Renal cortex interstitium (tissue), 15 donors: Measurements from ENCODE around the gene GFRAL. TPM values are rescaled to one million over a fixed set of nuclear protein-coding genes. Genes with fewer than 3 reads are reported as not detected.
"Not testable (repeated sequence)": the region's sequence is repeated elsewhere in the genome, so short reads cannot be mapped to it uniquely, and the experiment has no call there.

Experiments
- DNase-seq, 11 donors: peaks; one replicate each; pipeline ENCODE4 v3.0.0-alpha.2; 2013; ENCODE audit warnings: low read depth in 9 of 11, low spot score in 4 of 11; ENCODE audit errors: extremely low read depth in 1 of 11
- long read RNA-seq, 16 experiments: transcript quantifications; one replicate each; lab custom pipeline, GENCODE V29; 2026
- polyA plus RNA-seq, 3 donors: library from polyadenylated mRNA; unstranded; fragments of 120-200 nt; gene quantifications; one replicate each; pipeline ENCODE4 v1.2.1, GENCODE V29; 2013; ENCODE audit not compliant: insufficient read length in 3 of 3

Gene GFRAL, protein sequence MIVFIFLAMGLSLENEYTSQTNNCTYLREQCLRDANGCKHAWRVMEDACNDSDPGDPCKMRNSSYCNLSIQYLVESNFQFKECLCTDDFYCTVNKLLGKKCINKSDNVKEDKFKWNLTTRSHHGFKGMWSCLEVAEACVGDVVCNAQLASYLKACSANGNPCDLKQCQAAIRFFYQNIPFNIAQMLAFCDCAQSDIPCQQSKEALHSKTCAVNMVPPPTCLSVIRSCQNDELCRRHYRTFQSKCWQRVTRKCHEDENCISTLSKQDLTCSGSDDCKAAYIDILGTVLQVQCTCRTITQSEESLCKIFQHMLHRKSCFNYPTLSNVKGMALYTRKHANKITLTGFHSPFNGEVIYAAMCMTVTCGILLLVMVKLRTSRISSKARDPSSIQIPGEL
- polyA plus RNA-seq: not detected
- long read RNA-seq, donor 1: 0 reads
- long read RNA-seq, donor 2: 0 reads
- long read RNA-seq, donor 3: 0 reads
- long read RNA-seq, donor 4: 0 reads
- long read RNA-seq, donor 5: 0 reads
- long read RNA-seq, donor 6: 0 reads
- long read RNA-seq, donor 7: 0 reads
- long read RNA-seq, donor 8: 0 reads
- long read RNA-seq, donor 9: 0 reads
- long read RNA-seq, donor 10: 0 reads
- long read RNA-seq, donor 11: 0 reads
- long read RNA-seq, donor 12: 0 reads
- long read RNA-seq, donor 13: 0 reads
- long read RNA-seq, donor 14: 0 reads
- long read RNA-seq, donor 15: 0 reads
- long read RNA-seq, donor 16: 0 reads

- no peak for DNase-seq
Measured at GRCh38 chr6:55327169-55327568, at the start of gene GFRAL. GFRAL (plus strand) TSS chr6:55327469; CDS start chr6:55327555, 86 bp downstream.

DNA sequence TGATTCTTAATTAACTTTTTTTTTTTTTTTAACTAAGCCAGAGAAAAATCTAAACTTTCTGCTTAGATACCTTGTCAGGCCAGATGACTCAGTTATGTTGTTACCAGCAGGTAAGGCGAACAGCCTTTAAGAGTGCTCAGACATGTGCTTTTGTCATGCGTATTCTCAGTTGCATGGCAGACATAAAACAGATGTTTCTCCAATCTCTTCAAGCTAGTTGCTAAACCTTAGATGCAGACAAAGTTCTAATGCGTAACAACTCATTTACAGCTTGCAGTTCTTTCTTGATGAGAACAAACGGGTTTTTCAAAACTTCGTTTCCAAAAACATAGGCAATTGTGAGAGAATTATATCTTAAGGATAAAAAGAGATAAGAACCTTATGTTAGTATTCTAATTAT is 49.6 kb upstream of the GFRAL start:
- peak in 2 of 11 donors; percentile 5 for DNase-seq

GRCh38 chr6:55281215-55281614 is 46.1 kb upstream of the GFRAL start:
- DNase-seq: no peak

DNA sequence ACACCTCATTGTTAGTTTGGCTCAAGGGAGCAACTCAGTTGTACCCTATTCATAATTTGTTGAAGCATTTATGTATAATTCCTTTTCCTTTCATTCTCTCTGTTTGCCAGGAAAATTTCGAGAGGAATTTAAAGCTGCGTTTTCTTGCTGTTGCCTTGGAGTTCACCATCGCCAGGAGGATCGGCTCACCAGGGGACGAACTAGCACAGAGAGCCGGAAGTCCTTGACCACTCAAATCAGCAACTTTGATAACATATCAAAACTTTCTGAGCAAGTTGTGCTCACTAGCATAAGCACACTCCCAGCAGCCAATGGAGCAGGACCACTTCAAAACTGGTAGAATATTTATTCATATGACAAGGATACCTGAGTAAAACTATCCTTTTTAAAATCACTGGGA is 45.2 kb upstream of the GFRAL start:
- DNase-seq: no peak

GRCh38 chr6:55286824-55287223 is 40.4 kb upstream of the GFRAL start:
- DNase-seq: no peak

DNA sequence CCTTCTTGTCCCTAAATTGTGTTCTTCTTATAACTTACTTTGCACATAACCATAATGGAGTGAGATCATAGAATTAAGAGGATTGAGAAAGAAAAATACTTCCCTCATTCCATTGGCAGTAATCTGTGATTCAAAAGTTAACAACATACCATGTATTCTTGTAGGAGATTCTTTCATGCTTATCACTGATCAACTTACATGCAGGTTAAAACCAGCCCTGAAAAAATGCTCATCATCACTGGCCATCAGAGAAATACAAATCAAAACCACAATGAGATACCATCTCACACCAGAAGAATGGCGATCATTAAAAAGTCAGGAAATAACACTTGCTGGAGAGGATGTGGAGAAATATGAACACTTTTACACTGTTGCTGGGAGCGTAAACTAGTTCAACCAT is 36.5 kb upstream of the GFRAL start:
- no peak for DNase-seq

- no peak for DNase-seq
Measured at GRCh38 chr6:55293116-55293515, 34.2 kb upstream of the GFRAL start.

- not testable (repeated sequence) for DNase-seq
Measured at GRCh38 chr6:55297214-55297613, 30.1 kb upstream of the GFRAL start.

- DNase-seq: no peak
Measured at GRCh38 chr6:55299286-55299985, 27.8 kb upstream of the GFRAL start.

DNA sequence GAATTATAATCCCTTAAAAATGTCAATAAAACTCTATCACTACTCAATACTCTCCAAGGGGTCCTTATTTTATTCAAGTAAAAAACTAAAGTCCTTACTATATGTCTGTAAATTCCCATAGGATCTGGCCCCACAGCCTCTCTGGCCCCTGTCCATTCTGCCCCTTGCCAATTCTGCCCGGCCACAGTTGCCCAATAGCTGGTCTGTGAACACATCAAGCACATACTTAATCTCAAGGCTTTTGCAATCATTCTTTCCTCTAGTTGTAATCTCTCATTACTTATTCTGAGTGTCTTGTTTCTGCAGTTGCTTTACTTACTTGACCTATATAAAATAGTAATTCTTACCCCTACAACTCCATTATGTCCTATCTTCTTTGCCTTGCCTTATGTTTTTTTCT is 22.5 kb upstream of the GFRAL start:
- no peak for DNase-seq

- DNase-seq: no peak
Measured at GRCh38 chr6:55319961-55320695, 7.1 kb upstream of the GFRAL start.

DNA sequence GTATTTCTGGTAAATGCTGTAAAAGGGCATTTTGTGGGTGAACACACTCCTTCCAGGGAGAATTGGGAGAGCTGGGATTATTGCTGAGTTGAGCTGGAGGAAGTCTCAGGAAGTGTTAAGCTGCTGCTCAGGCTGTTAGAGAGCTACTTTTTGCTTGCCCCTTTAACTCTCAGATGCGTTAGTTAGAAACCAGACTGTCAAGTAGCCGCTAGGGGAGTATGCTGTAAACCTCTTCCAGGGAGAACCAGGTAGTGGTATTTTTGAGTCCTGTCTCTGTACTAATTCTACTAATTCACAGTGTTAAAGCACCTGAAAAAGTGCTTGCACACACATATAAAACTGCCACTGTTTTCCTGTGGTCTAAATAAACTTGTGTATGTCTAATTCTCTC is 6.6 kb upstream of the GFRAL start:
- no peak for DNase-seq

- DNase-seq: no peak
Measured at GRCh38 chr6:55377150-55377549, 49.9 kb downstream of the GFRAL start.

DNA sequence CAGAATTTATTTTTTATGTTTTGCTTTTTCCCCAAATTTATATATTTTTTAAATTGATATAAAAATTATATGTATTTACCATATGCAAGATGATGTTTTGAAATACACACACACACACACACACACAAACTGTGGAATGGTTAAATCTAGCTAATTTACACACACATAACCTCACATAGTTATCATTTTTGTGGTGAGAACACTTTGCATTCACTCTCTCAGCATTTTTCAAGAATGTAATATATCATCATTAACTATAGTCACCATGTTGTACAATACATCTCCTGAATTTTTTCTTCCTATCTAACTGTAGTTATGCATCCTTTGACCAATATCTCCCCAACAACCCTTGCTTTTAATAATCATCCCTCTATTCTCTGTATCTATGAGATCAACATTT is 52.2 kb downstream of the GFRAL start:
- DNase-seq: no peak

DNA sequence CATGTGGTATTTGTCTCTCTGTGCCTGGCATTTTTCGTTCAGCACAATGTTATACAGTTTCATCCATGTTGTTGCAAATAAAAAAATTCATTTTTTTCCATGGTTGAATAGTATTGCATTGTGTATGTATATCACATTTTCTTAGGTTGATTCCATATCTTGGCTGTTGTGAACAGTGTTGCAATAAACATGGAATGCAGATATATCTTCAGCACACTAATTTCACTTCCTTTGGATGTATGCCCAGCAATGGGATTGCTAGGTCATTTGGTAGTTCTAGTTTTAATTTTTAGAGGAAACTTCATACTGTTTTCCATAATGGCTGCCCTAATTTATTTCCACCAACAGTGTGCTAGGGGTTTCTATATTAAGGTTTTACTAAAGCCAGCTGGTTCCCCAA is 52.6 kb downstream of the GFRAL start:
- no peak for DNase-seq

GRCh38 chr6:55388211-55388610 is 60.9 kb downstream of the GFRAL start:
- DNase-seq: no peak

- DNase-seq: no peak
Measured at GRCh38 chr6:55395871-55396270, 68.6 kb downstream of the GFRAL start.

DNA sequence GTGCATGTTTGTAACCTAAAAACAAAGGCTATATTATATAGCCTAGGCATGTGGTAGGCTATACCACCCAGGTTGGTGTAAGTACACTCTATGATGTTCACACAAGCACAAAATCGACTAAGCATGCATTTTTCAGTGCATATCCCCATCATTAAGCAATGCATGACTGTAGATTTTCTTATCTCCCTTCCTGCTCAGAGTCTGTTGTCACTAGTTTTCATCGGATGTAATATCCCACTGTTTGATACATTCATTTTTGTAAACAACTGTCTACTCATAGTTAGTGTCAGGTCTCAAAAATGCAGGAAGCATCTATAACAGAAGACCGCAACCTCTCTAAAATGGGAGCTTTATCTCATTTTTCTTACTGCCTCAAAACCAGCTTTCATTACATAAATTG is 70.7 kb downstream of the GFRAL start:
- DNase-seq: no peak

- DNase-seq: peak in 3 of 11 donors; percentile 2 to 13 (median 13)
Measured at GRCh38 chr6:55399351-55399750, 72.1 kb downstream of the GFRAL start.
